ENCODE results near the gene PLXNA4. TPM values are rescaled to one million over a fixed set of nuclear protein-coding genes. Genes with fewer than 3 reads are reported as not detected.

Gene PLXNA4
- total RNA-seq, 1 donor from 2014 or later: 0.21 TPM

GRCh38 chr7:132516042-132516840 is 60.0 kb downstream of the PLXNA4 start:
- no peak overlapping the region for H3K4me3 Mint-ChIP-seq (ENCODE audit: low read depth)
- H3K27me3 Mint-ChIP-seq (ENCODE audit: low read depth): peaks cover 17% of the 10 kb centered on the region
- DNase-seq (ENCODE audit: low spot score): no peak
- intact Hi-C loops (cut with micrococcal nuclease): no loop called here
- H3K4me1 Mint-ChIP-seq (ENCODE audit: low read depth): peaks cover 12% of the 10 kb centered on the region
- no peak overlapping the region for H3K27ac Mint-ChIP-seq
- no peaks in the 10 kb centered on the region for H3K9me3 Mint-ChIP-seq
- no peaks in the 10 kb centered on the region for H3K36me3 Mint-ChIP-seq (ENCODE audit: low read depth)

- DNase-seq (ENCODE audit: low spot score): no peak
- Mint-ChIP-seq H3K9me3 (no peaks in the 10 kb centered on the region), H3K4me1 (ENCODE audit: low read depth) (peaks cover 23% of the 10 kb centered on the region), H3K4me3 (ENCODE audit: low read depth) (no peak overlapping the region), H3K27ac (no peak overlapping the region), H3K36me3 (ENCODE audit: low read depth) (no peaks in the 10 kb centered on the region), H3K27me3 (ENCODE audit: low read depth) (peaks cover 22% of the 10 kb centered on the region)
- intact Hi-C loops (cut with micrococcal nuclease): no loop called here
Observed at GRCh38 chr7:132515181-132515580, 61.1 kb downstream of the PLXNA4 start.

GRCh38 chr7:132514430-132514829 is 61.8 kb downstream of the PLXNA4 start:
- Mint-ChIP-seq H3K9me3 (no peaks in the 10 kb centered on the region), H3K27me3 (ENCODE audit: low read depth) (peaks cover 22% of the 10 kb centered on the region), H3K4me1 (ENCODE audit: low read depth) (peaks cover 29% of the 10 kb centered on the region), H3K27ac (no peak overlapping the region), H3K36me3 (ENCODE audit: low read depth) (no peaks in the 10 kb centered on the region), H3K4me3 (ENCODE audit: low read depth) (no peak overlapping the region)
- intact Hi-C loops (cut with micrococcal nuclease): no loop called here
- DNase-seq (ENCODE audit: low spot score): no peak

GRCh38 chr7:132511921-132512320 is 64.3 kb downstream of the PLXNA4 start:
- no peak overlapping the region for H3K27ac Mint-ChIP-seq
- H3K4me3 Mint-ChIP-seq (ENCODE audit: low read depth): no peak overlapping the region
- intact Hi-C loops (cut with micrococcal nuclease): no loop called here
- peaks cover 20% of the 10 kb centered on the region for H3K27me3 Mint-ChIP-seq (ENCODE audit: low read depth)
- H3K36me3 Mint-ChIP-seq (ENCODE audit: low read depth): no peaks in the 10 kb centered on the region
- no peaks in the 10 kb centered on the region for H3K9me3 Mint-ChIP-seq
- no peak for DNase-seq (ENCODE audit: low spot score)
- H3K4me1 Mint-ChIP-seq (ENCODE audit: low read depth): peaks cover 31% of the 10 kb centered on the region

GRCh38 chr7:132511387-132511786 is 64.9 kb downstream of the PLXNA4 start:
- Mint-ChIP-seq H3K36me3 (ENCODE audit: low read depth) (no peaks in the 10 kb centered on the region), H3K9me3 (no peaks in the 10 kb centered on the region), H3K27ac (no peak overlapping the region), H3K4me1 (ENCODE audit: low read depth) (peaks cover 31% of the 10 kb centered on the region), H3K4me3 (ENCODE audit: low read depth) (no peak overlapping the region), H3K27me3 (ENCODE audit: low read depth) (peaks cover 24% of the 10 kb centered on the region)
- intact Hi-C loops (cut with micrococcal nuclease): no loop called here
- DNase-seq (ENCODE audit: low spot score): no peak

- H3K9me3 Mint-ChIP-seq: no peaks in the 10 kb centered on the region
Observed at GRCh38 chr7:132509643-132510042, 66.6 kb downstream of the PLXNA4 start.

GRCh38 chr7:132508724-132509353 is 67.4 kb downstream of the PLXNA4 start:
- Mint-ChIP-seq H3K27me3 (ENCODE audit: low read depth) (peaks cover 21% of the 10 kb centered on the region), H3K36me3 (ENCODE audit: low read depth) (no peaks in the 10 kb centered on the region), H3K4me3 (ENCODE audit: low read depth) (no peak overlapping the region), H3K9me3 (no peaks in the 10 kb centered on the region), H3K4me1 (ENCODE audit: low read depth) (peaks cover 31% of the 10 kb centered on the region), H3K27ac (no peak overlapping the region)
- no peak for DNase-seq (ENCODE audit: low spot score)
- intact Hi-C loops (cut with micrococcal nuclease): no loop called here

More at GRCh38 chr7:132509643-132510042, 66.6 kb downstream of the PLXNA4 start:
- Mint-ChIP-seq H3K4me1 (ENCODE audit: low read depth) (peaks cover 31% of the 10 kb centered on the region), H3K4me3 (ENCODE audit: low read depth) (no peak overlapping the region), H3K27me3 (ENCODE audit: low read depth) (peaks cover 21% of the 10 kb centered on the region), H3K27ac (no peak overlapping the region), H3K36me3 (ENCODE audit: low read depth) (no peaks in the 10 kb centered on the region)
- DNase-seq (ENCODE audit: low spot score): no peak
- intact Hi-C loops (cut with micrococcal nuclease): no loop called here

- H3K9me3 Mint-ChIP-seq: no peaks in the 10 kb centered on the region
- no peak overlapping the region for H3K4me3 Mint-ChIP-seq (ENCODE audit: low read depth)
- H3K4me1 Mint-ChIP-seq (ENCODE audit: low read depth): peaks cover 7% of the 10 kb centered on the region
- no peak overlapping the region for H3K27ac Mint-ChIP-seq
- H3K27me3 Mint-ChIP-seq (ENCODE audit: low read depth): peaks cover 12% of the 10 kb centered on the region
- intact Hi-C loops (cut with micrococcal nuclease): no loop called here
- H3K36me3 Mint-ChIP-seq (ENCODE audit: low read depth): no peaks in the 10 kb centered on the region
- no peak for DNase-seq (ENCODE audit: low spot score)
Observed at GRCh38 chr7:132504852-132505251, 71.4 kb downstream of the PLXNA4 start.

GRCh38 chr7:132504071-132504470 is 72.2 kb downstream of the PLXNA4 start:
- Mint-ChIP-seq H3K36me3 (ENCODE audit: low read depth) (no peaks in the 10 kb centered on the region), H3K4me3 (ENCODE audit: low read depth) (no peak overlapping the region), H3K27me3 (ENCODE audit: low read depth) (peaks cover 12% of the 10 kb centered on the region), H3K4me1 (ENCODE audit: low read depth) (peaks cover under 1% of the 10 kb centered on the region), H3K27ac (no peak overlapping the region), H3K9me3 (no peaks in the 10 kb centered on the region)
- intact Hi-C loops (cut with micrococcal nuclease): no loop called here
- DNase-seq (ENCODE audit: low spot score): no peak

- Mint-ChIP-seq H3K9me3 (no peaks in the 10 kb centered on the region), H3K4me1 (ENCODE audit: low read depth) (no peaks in the 10 kb centered on the region), H3K27ac (no peak overlapping the region), H3K36me3 (ENCODE audit: low read depth) (no peaks in the 10 kb centered on the region), H3K4me3 (ENCODE audit: low read depth) (no peak overlapping the region), H3K27me3 (ENCODE audit: low read depth) (peaks cover 13% of the 10 kb centered on the region)
- DNase-seq (ENCODE audit: low spot score): no peak
- intact Hi-C loops (cut with micrococcal nuclease): no loop called here
Observed at GRCh38 chr7:132503415-132503814, 72.9 kb downstream of the PLXNA4 start.

GRCh38 chr7:132501956-132502355 is 74.3 kb downstream of the PLXNA4 start:
- no peaks in the 10 kb centered on the region for H3K4me1 Mint-ChIP-seq (ENCODE audit: low read depth)
- H3K27ac Mint-ChIP-seq: no peak overlapping the region
- H3K9me3 Mint-ChIP-seq: no peaks in the 10 kb centered on the region
- H3K36me3 Mint-ChIP-seq (ENCODE audit: low read depth): no peaks in the 10 kb centered on the region
- DNase-seq (ENCODE audit: low spot score): no peak
- intact Hi-C loops (cut with micrococcal nuclease): no loop called here
- peaks cover 21% of the 10 kb centered on the region for H3K27me3 Mint-ChIP-seq (ENCODE audit: low read depth)
- H3K4me3 Mint-ChIP-seq (ENCODE audit: low read depth): no peak overlapping the region

GRCh38 chr7:132500727-132501440 is 75.4 kb downstream of the PLXNA4 start:
- no peaks in the 10 kb centered on the region for H3K36me3 Mint-ChIP-seq (ENCODE audit: low read depth)
- H3K4me1 Mint-ChIP-seq (ENCODE audit: low read depth): no peaks in the 10 kb centered on the region
- no peak overlapping the region for H3K27ac Mint-ChIP-seq
- H3K9me3 Mint-ChIP-seq: no peaks in the 10 kb centered on the region
- intact Hi-C loops (cut with micrococcal nuclease): no loop called here
- peaks cover 17% of the 10 kb centered on the region for H3K27me3 Mint-ChIP-seq (ENCODE audit: low read depth)
- H3K4me3 Mint-ChIP-seq (ENCODE audit: low read depth): no peak overlapping the region
- no peak for DNase-seq (ENCODE audit: low spot score)

- H3K36me3 Mint-ChIP-seq (ENCODE audit: low read depth): no peaks in the 10 kb centered on the region
- no peak for DNase-seq (ENCODE audit: low spot score)
- intact Hi-C loops (cut with micrococcal nuclease): no loop called here
- no peaks in the 10 kb centered on the region for H3K9me3 Mint-ChIP-seq
- no peak overlapping the region for H3K27ac Mint-ChIP-seq
- H3K27me3 Mint-ChIP-seq (ENCODE audit: low read depth): peaks cover 20% of the 10 kb centered on the region
- H3K4me3 Mint-ChIP-seq (ENCODE audit: low read depth): no peak overlapping the region
- H3K4me1 Mint-ChIP-seq (ENCODE audit: low read depth): no peaks in the 10 kb centered on the region
Observed at GRCh38 chr7:132499487-132499886, 76.8 kb downstream of the PLXNA4 start.

Data from activated T-helper 2 cell treated with anti-CD3 and anti-CD28 coated beads, Interferon-gamma antibody, Interleukin-2, Interleukin-4, amounts not matched to agents 10 μg/mL and 5 μg/mL and 100 μg/mL, durations not matched to agents 14 hours and 24 hours and 36 hours (primary cell).